ENCODE measurements around the gene PHLPP1. TPM values are rescaled to one million over a fixed set of nuclear protein-coding genes. Genes with fewer than 3 reads are reported as not detected.

PHLPP1 gene
- total RNA-seq, 1 experiment from 2014 or later = 39.9 TPM

DNA sequence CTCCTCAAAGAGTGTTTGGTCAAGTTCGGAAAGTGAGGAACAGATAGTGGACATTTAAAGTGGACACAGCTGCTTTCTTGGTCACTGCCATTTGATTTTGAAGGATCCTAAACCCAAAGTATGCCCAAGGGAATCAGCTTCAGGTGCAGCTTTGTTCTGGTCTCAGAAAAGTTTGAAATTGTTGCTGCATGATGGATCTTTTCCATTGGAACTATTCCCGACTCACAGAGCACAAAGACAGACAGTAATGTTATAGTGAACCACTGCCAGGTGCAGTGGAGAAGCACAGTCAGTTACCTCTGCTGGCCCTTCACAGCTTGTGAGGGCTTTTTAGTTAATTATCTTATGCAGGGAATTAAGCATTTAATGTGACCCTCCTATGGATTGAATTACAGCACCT, 301.7 kb downstream of the PHLPP1 start:
- Mint-ChIP-seq H3K4me3 (no peak overlapping the region), H3K27ac (no peak overlapping the region), H3K36me3 (ENCODE audit: insufficient read depth in 1 of 3, low read depth in 3 of 3) (peaks cover 2 to 13% (median 9%) of the 10 kb centered on the region in 3 experiments; a peak in 6 of 7 replicates), H3K9me3 (peaks cover 11 to 13% of the 10 kb centered on the region in 2 experiments), H3K4me1 (peaks cover 4% of the 10 kb centered on the region in 2 experiments; a peak in 2 of 4 replicates), H3K27me3 (ENCODE audit: low read depth) (peaks cover 13% of the 10 kb centered on the region)
- Histone ChIP-seq H3K27ac (ENCODE audit: insufficient read length, low read depth, low read length) (no peak overlapping the region), H3K18ac (ENCODE audit: insufficient read length, low read depth, low read length) (no peak overlapping the region), H4K91ac (ENCODE audit: insufficient read length, low read depth, low read length) (no peak overlapping the region), H2BK20ac (ENCODE audit: low read depth, low read length, poor library complexity, severe bottlenecking) (no peak overlapping the region), H3K79me2 (ENCODE audit: insufficient read depth, low read length) (no peaks in the 10 kb centered on the region), H3K23me2 (ENCODE audit: insufficient read length, low read depth, low read length, poor library complexity, severe bottlenecking) (no peaks in the 10 kb centered on the region), H3K9ac (ENCODE audit: extremely low read depth, insufficient read length, low read length) (no peak overlapping the region), H3K4me1 (ENCODE audit: insufficient read depth, low read length) (no peaks in the 10 kb centered on the region), H2BK12ac (ENCODE audit: insufficient read length, low read depth, low read length) (no peak overlapping the region), H3T11ph (ENCODE audit: low read length) (no peak overlapping the region), H3K9me3 (ENCODE audit: control insufficient read depth, low read depth, low read length) (no peaks in the 10 kb centered on the region), H3K79me1 (ENCODE audit: insufficient read depth, low read depth, low read length, poor library complexity, severe bottlenecking) (no peaks in the 10 kb centered on the region), H2BK15ac (ENCODE audit: low read depth, low read length) (no peak overlapping the region), H4K5ac (ENCODE audit: insufficient read length, low read depth, low read length) (no peak overlapping the region), H4K8ac (replicated peaks; ENCODE audit: insufficient read length, low read depth, low read length) (no peak overlapping the region), H3K4ac (ENCODE audit: low read depth, low read length) (no peak overlapping the region), H3K27me3 (ENCODE audit: insufficient read depth, low read length) (no peaks in the 10 kb centered on the region), H3K4me2 (ENCODE audit: insufficient read depth, insufficient read length, low read length) (no peak overlapping the region), H4K20me1 (ENCODE audit: control insufficient read depth, insufficient read depth, insufficient read length) (no peaks in the 10 kb centered on the region), H2BK120ac (ENCODE audit: low read depth, low read length, poor library complexity, severe bottlenecking) (no peak overlapping the region), H2BK5ac (ENCODE audit: insufficient read length, low read length) (no peak overlapping the region), H3K56ac (ENCODE audit: insufficient read length, low read depth, low read length) (no peak overlapping the region), H3K23ac (ENCODE audit: insufficient read length, low read depth, low read length) (no peak overlapping the region), H2AK5ac (ENCODE audit: insufficient read length, low read length) (no peak overlapping the region), H2AFZ (ENCODE audit: low read length) (no peak overlapping the region), H3K14ac (ENCODE audit: insufficient read depth, low read length) (no peak overlapping the region)
- DNase-seq = no peak
- no CpG with 5 or more reads among the region's 2 CpGs for WGBS (ENCODE audit: extremely low coverage, insufficient read length, low lambda C conversion rate)
- TF ChIP-seq, protein P1, sequence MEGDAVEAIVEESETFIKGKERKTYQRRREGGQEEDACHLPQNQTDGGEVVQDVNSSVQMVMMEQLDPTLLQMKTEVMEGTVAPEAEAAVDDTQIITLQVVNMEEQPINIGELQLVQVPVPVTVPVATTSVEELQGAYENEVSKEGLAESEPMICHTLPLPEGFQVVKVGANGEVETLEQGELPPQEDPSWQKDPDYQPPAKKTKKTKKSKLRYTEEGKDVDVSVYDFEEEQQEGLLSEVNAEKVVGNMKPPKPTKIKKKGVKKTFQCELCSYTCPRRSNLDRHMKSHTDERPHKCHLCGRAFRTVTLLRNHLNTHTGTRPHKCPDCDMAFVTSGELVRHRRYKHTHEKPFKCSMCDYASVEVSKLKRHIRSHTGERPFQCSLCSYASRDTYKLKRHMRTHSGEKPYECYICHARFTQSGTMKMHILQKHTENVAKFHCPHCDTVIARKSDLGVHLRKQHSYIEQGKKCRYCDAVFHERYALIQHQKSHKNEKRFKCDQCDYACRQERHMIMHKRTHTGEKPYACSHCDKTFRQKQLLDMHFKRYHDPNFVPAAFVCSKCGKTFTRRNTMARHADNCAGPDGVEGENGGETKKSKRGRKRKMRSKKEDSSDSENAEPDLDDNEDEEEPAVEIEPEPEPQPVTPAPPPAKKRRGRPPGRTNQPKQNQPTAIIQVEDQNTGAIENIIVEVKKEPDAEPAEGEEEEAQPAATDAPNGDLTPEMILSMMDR (conservative IDR thresholded peaks at IDR 0.05) = no peak

Data from H9 (cell line).